ENCODE measurements around the gene TRPM1. TPM values are rescaled to one million over a fixed set of nuclear protein-coding genes. Genes with fewer than 3 reads are reported as not detected.

TRPM1 gene
- 0.05 TPM in 1 of 2 replicates, not detected in the other for total RNA-seq

GRCh38 chr15:31101262-31102038 is at the start of gene TRPM1:
TSS of gene TRPM1 (minus strand) at chr15:31101725. CDS start at chr15:31081355, 20,370 bp downstream.
- Mint-ChIP-seq H3K27me3 (no peaks in the 10 kb centered on the region), H3K4me3 (no peak within 1 kb of the TSS), H3K36me3 (ENCODE audit: low read depth) (no peaks in the 10 kb centered on the region), H3K9me3 (no peaks in the 10 kb centered on the region), H3K27ac (no peak within 1 kb of the TSS), H3K4me1 (peaks cover 31% of the 10 kb centered on the region)
- CTCF ChIA-PET = interaction anchor here (1.0 to 3.1 kb wide), 3 partner anchors 28 to 134 kb away, joined by 3 to 14 read pairs (median 3); no protein-coding TSS in a partner anchor
- no peak for ATAC-seq (ENCODE audit: low read depth)
- intact Hi-C loops (cut with micrococcal nuclease) = no loop called here
- POLR2A ChIA-PET = no interaction called here
- no peak for DNase-seq
- no peak for TF ChIP-seq CTCF (IDR thresholded peaks at IDR 0.05)

- Mint-ChIP-seq H3K27ac (no peak overlapping the region), H3K4me1 (no peaks in the 10 kb centered on the region), H3K27me3 (peaks cover 7% of the 10 kb centered on the region), H3K9me3 (no peaks in the 10 kb centered on the region), H3K36me3 (ENCODE audit: low read depth) (no peaks in the 10 kb centered on the region), H3K4me3 (no peak overlapping the region)
- CTCF ChIA-PET = interaction anchor here (0.6 kb wide), 1 partner anchor 29 kb away, joined by 3 read pairs; no protein-coding TSS in a partner anchor
- TF ChIP-seq CTCF (IDR thresholded peaks at IDR 0.05) = no peak
- DNase-seq (no peak), ATAC-seq (ENCODE audit: low read depth) (no peak)
- POLR2A ChIA-PET = no interaction called here
- intact Hi-C loops (cut with micrococcal nuclease) = no loop called here
Observed at GRCh38 chr15:31150732-31151231, 49.3 kb upstream of the TRPM1 start.

- Mint-ChIP-seq H3K9me3 (no peaks in the 10 kb centered on the region), H3K4me1 (no peaks in the 10 kb centered on the region), H3K27me3 (peaks cover 7% of the 10 kb centered on the region), H3K36me3 (ENCODE audit: low read depth) (no peaks in the 10 kb centered on the region), H3K4me3 (no peak overlapping the region), H3K27ac (no peak overlapping the region)
- no peak for TF ChIP-seq CTCF (IDR thresholded peaks at IDR 0.05)
- CTCF ChIA-PET = no interaction called here
- DNase-seq (no peak), ATAC-seq (ENCODE audit: low read depth) (no peak)
- intact Hi-C loops (cut with micrococcal nuclease) = no loop called here
- POLR2A ChIA-PET = no interaction called here
Observed at GRCh38 chr15:31149987-31150386, 48.5 kb upstream of the TRPM1 start.

- H3K4me1 Mint-ChIP-seq = no peaks in the 10 kb centered on the region
- DNase-seq (no peak), ATAC-seq (ENCODE audit: low read depth) (no peak)
- peaks cover 7% of the 10 kb centered on the region for H3K27me3 Mint-ChIP-seq
- no peak overlapping the region for H3K4me3 Mint-ChIP-seq
- ChIA-PET CTCF (interaction anchor here (1.1 kb wide), 1 partner anchor 11 kb away, joined by 3 read pairs; no protein-coding TSS in a partner anchor), POLR2A (no interaction called here)
- H3K36me3 Mint-ChIP-seq (ENCODE audit: low read depth) = no peaks in the 10 kb centered on the region
- TF ChIP-seq CTCF (IDR thresholded peaks at IDR 0.05) = no peak
- H3K27ac Mint-ChIP-seq = no peak overlapping the region
- intact Hi-C loops (cut with micrococcal nuclease) = no loop called here
- H3K9me3 Mint-ChIP-seq = no peaks in the 10 kb centered on the region
Observed at GRCh38 chr15:31149088-31149505, 47.6 kb upstream of the TRPM1 start.

GRCh38 chr15:31148297-31149087 is 47.0 kb upstream of the TRPM1 start:
- H3K27ac Mint-ChIP-seq = no peak overlapping the region

More at GRCh38 chr15:31148297-31149087, 47.0 kb upstream of the TRPM1 start:
- intact Hi-C loops (cut with micrococcal nuclease) = no loop called here
- POLR2A ChIA-PET = no interaction called here
- Mint-ChIP-seq H3K36me3 (ENCODE audit: low read depth) (no peaks in the 10 kb centered on the region), H3K4me3 (no peak overlapping the region), H3K27me3 (peaks cover 7% of the 10 kb centered on the region), H3K4me1 (no peaks in the 10 kb centered on the region), H3K9me3 (no peaks in the 10 kb centered on the region)
- CTCF ChIA-PET = interaction anchor here (1.1 to 1.7 kb wide), 2 partner anchors 11 to 19 kb away, joined by 3 to 5 read pairs; no protein-coding TSS in a partner anchor
- TF ChIP-seq CTCF (IDR thresholded peaks at IDR 0.05) = no peak
- no peak for ATAC-seq (ENCODE audit: low read depth)
- DNase-seq = no peak
